UCSD-AML1 (cell line): Measurements from ENCODE around the gene RNF112.

Experiments
- DNase-seq: peaks from one replicate; lab custom pipeline; 2025; ENCODE audit not compliant: unreplicated experiment; lab: John Stamatoyannopoulos, UW

The RNF112 gene

GRCh38 chr17:19374136-19374535, 36.9 kb upstream of the RNF112 start:
- DNase-seq, result no peak

- DNase-seq, result no peak
Measured at GRCh38 chr17:19375732-19376131, 35.3 kb upstream of the RNF112 start.

- DNase-seq, result no peak
Measured at GRCh38 chr17:19376811-19377210, 34.2 kb upstream of the RNF112 start.

GRCh38 chr17:19377602-19378415, 33.2 kb upstream of the RNF112 start:
- peak; percentile 99 for DNase-seq

GRCh38 chr17:19378416-19379360, 32.3 kb upstream of the RNF112 start, which contains the start of gene MAPK7:
TSS of gene MAPK7 (plus strand) at chr17:19378498. CDS start at chr17:19378901, 403 bp downstream.
- no peak for DNase-seq

- no peak for DNase-seq
Measured at GRCh38 chr17:19379361-19380065, 31.5 kb upstream of the RNF112 start.

- no peak for DNase-seq
Measured at GRCh38 chr17:19380481-19381301, 30.3 kb upstream of the RNF112 start.

- no peak for DNase-seq
Measured at GRCh38 chr17:19381361-19381740, 29.7 kb upstream of the RNF112 start.

GRCh38 chr17:19381741-19382444, 29.1 kb upstream of the RNF112 start:
- no peak for DNase-seq

- no peak for DNase-seq
Measured at GRCh38 chr17:19382531-19383444, 28.2 kb upstream of the RNF112 start.

- DNase-seq, result no peak
Measured at GRCh38 chr17:19383681-19384470, 27.2 kb upstream of the RNF112 start.

- no peak for DNase-seq
Measured at GRCh38 chr17:19384723-19385391, 26.2 kb upstream of the RNF112 start.

GRCh38 chr17:19385521-19385983, 25.5 kb upstream of the RNF112 start:
- DNase-seq, result no peak

- no peak for DNase-seq
Measured at GRCh38 chr17:19386051-19386929, 24.7 kb upstream of the RNF112 start.

GRCh38 chr17:19386974-19387920, 23.8 kb upstream of the RNF112 start, which contains the start of gene MFAP4:
TSS of gene MFAP4 (minus strand) at chr17:19387190. CDS start at chr17:19387155, 35 bp downstream.
- no peak for DNase-seq
